Left lobe of liver (tissue), 2 donors: ENCODE data around the gene ZNF76. TPM values are rescaled to one million over a fixed set of nuclear protein-coding genes. Genes with fewer than 3 reads are reported as not detected.

ENCODE experiments used
- ATAC-seq: fragments of 200-7000 bp; cut with Tn5 transposase; one replicate; pipeline ENCODE4 v1.9.1; 2020; ENCODE audit warnings: mild to moderate bottlenecking, moderate library complexity
- DNase-seq: peaks from one replicate; pipeline ENCODE4 v3.0.0-alpha.2; 2020; ENCODE audit warnings: low spot score
- total RNA-seq: library from RNA; stranded (reverse); gene quantifications from one replicate; pipeline ENCODE4 v1.2.1, GENCODE V29; 2021
- donor health status: DM: no; HTN: no; CAD: no; lungs with moderate emphysema.
- donor health status: DM: no; HTN: yes; CAD: no.

Gene ZNF76
- total RNA-seq, 1 donor from 2014 or later, result 20.1 TPM

DNA sequence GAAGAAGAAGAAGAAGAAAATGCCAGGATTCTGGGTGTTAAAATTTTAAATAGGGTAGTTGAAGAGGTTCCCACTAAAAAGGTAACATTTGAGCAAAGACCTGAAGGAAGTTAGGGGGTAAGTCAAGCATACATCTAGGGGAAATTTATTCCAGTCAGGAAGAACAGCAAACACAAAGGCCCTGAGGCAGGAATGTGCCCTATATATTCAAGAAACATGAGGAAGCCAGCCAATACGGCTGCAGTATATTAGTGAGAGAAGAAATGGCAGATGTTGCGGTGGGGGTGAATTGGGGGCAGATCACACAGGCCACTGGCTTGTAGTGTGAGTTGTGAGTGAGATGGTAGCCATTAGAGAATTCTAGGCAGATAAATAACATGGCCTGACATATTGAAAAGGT is 6.0 kb downstream of the ZNF76 start:
- no peak for DNase-seq

DNA sequence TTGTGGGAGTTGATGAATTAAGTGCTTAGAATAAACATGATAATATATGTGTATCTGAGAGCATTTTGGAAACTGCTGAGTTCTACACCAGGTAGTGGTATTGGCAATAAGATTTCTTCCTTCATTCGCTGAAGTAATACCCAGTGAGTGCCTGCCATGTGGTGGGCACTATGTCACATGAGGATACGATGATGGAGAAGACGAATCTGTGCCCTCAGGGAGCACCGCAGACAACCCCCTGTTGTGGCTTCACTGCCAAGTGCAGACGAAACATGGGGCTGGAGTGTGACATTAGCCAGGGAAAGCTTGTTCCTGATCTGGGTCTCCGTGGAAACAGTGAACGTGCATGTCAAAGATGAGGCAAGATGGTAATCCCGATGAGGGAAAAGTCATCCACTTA is 7.9 kb downstream of the ZNF76 start:
- DNase-seq, result no peak
- ATAC-seq, result no peak

More for the DNA sequence above, 6.0 kb downstream of the ZNF76 start:
- no peak for ATAC-seq

DNA sequence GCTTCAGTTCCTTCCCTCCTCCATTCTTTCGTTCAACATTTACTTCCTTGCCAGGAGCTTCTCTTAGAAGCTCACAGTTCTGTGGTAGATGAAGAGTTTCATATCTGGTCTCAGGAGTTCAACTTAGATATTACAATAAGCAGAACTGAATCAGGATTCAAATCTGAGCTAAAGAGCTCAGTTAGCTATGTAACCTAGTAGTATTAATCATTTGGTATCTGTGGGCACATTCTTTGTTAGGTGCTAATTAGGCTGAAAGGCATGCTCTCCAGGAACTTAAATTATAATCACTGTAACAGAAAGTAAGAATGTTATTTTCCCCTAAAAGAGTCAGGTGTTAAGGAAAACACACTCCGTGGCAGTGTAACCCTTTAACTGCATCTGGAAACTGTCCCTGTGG is 8.4 kb downstream of the ZNF76 start:
- ATAC-seq (no peak), DNase-seq (no peak)

DNA sequence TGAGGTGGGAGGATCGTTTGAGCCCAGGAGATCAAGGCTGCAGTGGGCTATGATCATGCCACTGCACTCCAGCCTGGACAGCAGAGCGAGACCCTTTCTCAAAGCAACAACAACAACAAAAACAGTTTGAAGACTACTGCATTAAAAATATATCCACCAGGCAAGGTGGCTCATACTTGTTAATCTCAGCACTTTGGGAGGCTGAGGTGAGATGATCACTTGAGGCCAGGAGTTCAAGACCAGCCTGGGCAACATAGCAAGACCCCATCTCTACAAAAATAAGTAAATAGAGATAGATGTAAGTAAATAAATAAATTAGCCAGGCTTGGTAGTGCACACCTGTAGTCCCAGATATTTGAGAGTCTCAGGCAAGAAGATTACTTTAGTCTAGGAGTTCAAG is 12.5 kb downstream of the ZNF76 start:
- ATAC-seq (no peak), DNase-seq (no peak)

DNA sequence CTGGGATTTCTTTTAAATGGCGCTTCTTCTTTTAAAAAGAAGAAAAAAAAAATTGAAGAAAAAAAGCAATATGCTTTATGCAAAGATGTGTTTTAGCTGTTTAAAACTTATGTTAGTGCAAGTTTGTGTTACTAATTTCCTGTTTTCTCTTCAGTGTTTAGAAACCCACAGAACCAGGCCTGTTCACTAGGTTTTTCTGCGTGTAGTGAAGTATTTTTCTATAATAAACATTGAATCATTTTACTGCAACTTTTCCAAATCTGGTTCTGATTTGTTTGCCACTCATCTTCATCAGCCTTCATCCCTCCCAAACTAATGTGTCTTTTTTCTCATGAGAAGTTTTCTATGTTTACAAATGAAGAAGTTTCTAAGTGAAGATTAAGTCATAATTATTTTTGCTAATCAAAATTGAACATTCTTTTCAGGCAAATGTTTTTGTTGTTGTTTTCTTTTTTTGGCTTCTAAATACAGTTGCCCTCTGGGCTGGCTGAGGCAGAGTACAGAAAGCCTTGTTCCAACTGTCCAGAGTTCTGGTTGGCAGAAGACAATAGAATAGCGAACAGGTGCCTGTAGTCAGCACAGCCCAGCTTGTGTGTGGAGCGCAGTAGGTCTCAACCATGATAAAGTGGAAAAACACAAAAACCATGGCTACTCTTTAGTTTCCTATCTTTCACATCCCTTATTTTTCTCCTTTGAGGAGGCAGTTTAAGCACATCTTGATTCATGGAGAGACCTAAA is 14.5 kb downstream of the ZNF76 start:
- ATAC-seq, result no peak
- DNase-seq, result no peak

DNA sequence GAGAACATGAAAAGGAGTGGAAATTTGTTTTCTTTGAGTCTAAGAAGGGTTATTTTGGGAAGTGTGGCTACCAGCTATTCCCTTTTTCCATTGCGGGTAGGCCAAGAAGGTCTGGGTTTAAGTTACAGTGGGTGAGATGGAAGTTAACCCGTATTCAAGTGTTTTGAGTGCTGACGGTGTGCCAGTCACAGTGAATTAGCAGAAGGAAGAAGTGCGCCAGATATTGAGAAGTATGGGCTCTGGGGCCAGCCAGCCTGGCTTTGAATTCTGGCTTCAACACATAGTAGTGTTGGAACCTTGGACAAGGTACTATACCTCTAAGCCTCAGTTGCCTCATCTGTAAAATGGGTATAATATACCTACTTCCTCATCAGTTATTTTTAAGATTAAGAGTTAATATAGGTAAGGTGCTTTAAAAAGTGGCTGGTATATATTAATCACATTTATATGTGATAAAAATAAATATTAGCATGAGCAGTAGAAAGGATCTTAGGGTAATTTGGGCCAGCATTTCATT is 16.3 kb downstream of the ZNF76 start:
- no peak for ATAC-seq
- no peak for DNase-seq

DNA sequence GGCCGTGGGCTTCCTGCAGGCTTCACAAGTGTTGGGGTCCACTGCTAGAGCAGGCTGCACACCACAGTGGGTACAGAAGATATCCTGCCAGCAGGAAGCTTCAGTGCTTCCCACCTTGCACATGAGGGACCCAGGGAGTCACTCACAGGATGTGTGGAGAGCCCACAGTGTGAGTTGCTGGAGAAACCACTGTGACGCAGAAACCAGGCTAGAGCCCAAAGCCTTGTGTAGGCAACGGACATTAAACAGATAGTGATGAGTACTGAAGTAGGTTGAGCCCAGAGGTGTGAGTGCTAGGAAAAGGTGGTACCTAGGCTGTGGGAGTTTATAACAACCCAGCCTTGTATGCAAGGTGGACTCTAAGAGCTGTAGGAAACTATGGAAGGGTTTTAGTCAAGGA is 19.2 kb downstream of the ZNF76 start:
- DNase-seq, result no peak
- no peak for ATAC-seq

DNA sequence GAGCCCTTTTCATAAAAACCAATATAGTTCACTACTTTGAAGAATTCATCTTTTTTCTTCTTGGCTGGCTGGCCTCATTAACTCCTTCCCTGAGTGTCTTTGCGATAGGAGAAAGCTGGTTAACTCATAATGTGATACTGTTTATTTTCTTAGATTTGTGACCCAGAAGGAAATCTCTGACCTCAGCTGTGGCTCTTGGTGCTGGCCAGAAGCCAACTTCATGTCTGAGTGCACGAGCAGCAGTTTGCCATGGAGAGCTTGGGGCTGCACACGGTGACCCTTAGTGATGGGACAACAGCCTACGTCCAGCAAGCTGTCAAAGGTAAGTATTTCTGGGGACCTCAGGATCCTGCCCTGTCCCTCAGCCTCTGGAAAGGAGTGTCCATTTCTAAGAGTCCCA is 21.4 kb downstream of the ZNF76 start:
- ATAC-seq (no peak), DNase-seq (no peak)

DNA sequence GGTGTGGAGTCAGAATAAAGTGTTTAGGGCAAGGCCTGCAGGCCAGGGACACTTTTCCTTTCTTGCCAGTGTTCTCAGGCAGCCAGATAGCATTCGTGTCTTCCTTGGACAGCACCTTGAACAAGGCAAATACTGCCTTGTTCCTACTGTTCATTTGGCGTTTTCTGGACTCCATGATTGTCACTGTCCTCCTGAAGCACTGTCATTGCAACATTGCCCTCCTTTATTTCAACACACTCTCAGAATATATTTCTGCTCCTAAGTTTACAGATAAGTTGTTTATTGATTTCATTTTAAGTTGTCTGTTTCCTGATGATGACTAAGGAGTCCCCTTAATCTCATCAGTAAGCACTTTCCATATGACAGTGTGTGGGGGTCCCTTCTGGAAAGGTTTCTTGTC is 22.9 kb downstream of the ZNF76 start:
- no peak for DNase-seq

DNA sequence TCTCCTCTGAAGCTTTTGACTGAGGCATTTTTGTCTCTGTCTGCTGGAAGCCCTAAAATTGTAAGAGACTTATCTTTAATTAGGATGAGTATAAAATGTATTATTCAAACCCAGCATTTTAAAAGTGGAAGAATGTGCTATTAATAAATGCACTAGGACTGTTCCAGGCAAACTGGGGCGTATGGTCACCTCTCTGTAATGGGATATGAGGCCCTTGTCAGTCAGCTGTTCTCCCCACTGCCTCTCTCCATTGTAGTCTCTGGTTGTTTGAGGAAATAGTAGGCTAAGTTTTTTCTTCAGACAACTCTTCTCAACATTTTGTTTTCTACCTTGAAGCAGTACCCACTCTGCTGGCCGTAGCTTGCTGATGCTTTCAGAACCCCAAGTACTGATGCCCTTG is 23.8 kb downstream of the ZNF76 start:
- no peak for ATAC-seq

More for the DNA sequence above, 22.9 kb downstream of the ZNF76 start:
- peak; percentile 49 for ATAC-seq

DNA sequence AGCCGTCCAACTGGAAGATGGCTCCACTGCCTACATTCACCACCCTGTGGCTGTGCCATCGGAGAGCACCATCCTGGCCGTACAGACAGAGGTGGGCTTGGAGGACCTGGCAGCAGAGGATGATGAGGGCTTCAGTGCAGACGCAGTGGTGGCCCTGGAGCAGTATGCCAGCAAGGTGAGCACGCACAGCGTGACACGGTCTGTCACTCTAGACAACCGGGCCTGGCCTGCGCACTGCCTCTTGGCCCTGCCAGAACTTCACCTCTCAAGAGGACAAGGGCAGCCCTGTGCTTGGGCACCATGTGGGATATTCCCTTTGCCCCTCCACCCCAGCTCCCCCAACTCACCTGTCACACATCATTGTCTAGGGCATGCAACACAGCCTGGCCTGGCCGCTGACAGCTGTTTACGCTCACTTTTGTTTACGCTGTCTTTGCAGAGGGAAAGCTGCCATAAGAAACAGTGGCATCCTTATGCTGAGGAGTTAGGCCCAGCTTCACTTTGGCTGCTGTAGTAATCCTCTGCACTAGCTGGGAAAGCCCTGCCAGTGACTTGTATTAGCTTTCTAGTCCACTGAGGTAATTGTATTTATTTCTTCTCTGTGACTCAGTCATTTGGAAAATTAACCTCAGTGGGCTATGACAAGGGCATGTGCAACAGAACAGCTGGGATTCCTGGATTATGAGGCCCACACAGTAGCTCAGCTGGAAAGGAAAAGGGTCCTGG is 28.3 kb downstream of the ZNF76 start:
- no peak for DNase-seq
- peak; percentile 17 for ATAC-seq

More for the DNA sequence above, 23.8 kb downstream of the ZNF76 start:
- no peak for DNase-seq

DNA sequence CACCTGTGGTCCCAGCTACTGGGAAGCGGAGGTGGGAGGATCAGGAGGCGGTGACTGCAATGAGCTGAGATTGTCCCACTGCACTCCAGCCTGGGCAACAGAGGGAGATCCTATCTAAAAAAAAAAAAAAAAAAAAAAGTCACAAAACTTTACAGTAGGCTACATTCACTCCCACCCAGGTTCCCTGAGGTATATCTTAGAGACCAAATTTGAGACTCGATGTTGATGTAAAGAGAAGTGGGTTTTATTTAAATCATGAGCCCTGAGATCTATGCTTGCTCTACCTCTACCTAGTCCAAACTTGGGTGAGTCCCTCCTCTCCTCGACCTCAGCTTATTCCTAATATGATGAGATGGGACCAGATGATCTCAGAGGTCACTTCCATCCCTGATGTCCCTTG is 29.3 kb downstream of the ZNF76 start:
- no peak for DNase-seq
- ATAC-seq, result no peak

DNA sequence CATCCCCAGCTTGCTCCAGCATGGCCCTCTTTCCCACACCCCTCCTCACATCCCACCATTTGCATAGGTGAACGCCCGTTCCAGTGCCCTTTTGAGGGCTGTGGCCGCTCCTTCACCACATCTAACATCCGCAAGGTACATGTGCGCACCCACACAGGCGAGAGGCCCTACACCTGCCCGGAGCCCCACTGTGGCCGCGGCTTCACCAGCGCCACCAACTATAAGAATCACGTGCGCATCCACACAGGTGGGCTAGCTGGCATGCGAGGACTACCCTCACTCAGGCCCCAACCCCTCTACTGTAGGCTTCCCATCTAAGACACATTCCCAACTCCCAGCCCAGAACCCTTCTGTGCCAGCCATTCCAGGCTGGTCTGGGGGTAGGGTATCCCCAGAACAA is 32.0 kb downstream of the ZNF76 start:
- DNase-seq, result no peak

DNA sequence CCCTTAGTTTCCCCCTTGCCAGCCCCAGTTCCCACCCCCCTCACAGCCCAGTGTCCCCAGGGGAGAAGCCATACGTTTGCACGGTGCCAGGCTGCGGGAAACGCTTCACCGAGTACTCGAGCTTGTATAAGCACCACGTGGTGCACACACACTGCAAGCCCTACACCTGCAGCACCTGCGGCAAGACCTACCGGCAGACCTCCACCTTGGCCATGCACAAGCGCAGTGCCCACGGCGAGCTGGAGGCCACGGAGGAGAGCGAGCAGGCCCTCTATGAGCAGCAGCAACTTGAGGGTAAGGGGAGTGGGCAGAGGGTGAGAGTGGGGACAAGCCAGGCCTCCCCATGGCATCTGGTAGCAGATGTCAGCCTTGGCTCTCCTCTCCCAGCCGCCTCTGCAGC is 33.0 kb downstream of the ZNF76 start:
- ATAC-seq (no peak), DNase-seq (no peak)

More for the DNA sequence above, 32.0 kb downstream of the ZNF76 start:
- no peak for ATAC-seq

DNA sequence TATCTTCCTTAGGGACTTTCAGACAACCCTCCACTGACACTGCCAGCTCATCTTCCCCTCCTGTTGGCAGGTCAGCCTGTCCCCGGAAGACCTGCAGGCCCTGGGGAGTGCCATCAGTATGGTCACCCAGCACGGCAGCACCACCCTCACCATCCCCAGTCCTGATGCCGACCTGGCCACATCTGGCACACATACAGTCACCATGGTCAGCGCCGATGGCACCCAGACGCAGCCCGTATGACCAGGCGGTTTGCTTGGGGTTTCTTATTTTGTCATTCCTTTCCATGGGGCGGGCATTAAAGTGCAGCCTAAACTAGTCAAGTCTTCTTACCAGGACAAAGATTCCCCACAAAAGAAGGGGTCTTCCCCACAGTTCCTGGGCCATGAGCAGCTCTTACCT is 34.1 kb downstream of the ZNF76 start:
- ATAC-seq (no peak), DNase-seq (no peak)

DNA sequence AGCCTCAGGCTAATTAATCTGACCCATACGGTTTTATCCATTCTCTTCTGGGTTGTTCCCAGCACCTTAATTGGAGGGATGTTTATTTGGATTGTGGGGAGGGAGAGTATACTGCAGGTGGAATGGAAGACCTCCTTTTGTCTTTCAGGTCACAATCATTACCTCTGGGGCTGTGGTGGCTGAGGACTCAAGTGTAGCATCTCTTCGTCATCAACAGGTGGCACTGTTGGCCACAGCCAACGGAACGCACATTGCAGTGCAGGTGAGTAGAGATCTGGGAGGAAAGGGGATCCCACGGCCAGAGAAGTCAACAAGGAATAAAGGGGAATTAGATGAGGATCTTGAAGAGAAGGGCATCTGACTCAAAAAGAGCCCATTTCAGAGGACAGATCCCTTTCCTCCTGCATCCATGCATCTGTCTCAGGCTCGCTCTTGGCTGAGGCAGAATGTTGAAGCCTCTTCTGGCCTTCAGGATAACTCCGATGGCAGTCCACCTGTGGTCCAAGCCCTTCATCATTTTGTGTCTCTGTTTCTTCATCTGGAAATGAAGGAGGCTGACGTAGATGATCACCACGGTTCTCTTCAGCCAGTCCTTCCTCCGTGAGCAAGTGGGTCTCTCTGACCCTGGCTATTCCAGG is 34.9 kb downstream of the ZNF76 start:
- DNase-seq (no peak), ATAC-seq (peak; percentile 86)

DNA sequence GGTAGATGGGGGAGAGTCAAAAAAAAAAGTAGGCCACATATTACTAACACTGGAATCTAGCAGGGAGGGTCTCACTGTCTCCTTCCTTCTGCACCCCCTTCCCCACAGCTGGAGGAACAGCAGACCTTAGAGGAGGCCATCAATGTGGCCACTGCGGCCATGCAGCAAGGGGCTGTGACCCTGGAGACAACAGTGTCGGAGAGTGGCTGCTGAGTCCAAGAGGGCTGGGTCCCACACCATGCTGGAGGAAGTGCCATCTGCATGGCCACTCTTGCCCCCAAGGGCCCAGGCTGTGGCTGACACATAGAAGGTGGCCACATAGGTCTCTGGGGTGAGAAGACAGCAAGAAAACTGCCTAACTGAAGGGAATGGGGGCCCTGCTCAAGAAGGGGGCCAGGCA is 35.5 kb downstream of the ZNF76 start:
- DNase-seq (no peak), ATAC-seq (no peak)

DNA sequence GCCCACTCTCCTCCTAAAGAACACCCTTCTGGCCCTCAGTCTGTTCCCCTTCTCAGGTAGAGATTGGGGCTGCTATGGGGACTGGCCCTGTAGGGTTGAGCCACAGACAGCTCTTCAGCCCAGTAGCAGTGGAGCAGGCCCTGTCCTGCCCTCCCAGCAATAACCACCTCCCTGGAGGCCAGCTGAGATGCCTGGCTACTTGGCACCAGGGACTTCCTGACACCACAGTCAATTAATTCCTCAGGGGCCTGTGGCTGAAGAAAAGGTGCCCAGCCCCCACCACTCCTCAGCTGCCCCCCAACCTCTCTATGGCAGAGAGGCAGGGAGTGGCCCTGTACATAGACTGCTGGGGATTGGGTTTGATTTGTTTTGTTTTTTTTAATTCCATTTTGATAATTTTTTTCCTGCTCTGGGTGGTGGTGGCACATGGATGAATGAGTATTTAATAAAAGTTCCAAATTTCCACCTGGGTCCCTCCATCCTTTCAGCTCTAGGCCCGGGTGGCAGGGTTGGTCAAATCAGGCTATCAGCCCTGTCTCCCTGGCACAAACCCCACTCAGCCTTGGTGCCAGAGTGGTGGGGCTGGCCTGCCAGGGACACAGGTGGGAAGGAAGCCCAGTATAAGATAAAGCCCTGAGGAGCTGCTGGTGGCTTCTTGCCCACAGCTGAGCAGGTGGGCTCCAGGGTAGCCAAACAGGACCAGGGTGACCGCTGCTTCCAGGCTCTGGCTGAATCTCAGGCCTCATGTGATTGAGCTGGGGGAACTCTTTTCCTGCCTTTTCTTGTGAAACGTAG is 36.2 kb downstream of the ZNF76 start:
- ATAC-seq, result no peak
- no peak for DNase-seq

DNA sequence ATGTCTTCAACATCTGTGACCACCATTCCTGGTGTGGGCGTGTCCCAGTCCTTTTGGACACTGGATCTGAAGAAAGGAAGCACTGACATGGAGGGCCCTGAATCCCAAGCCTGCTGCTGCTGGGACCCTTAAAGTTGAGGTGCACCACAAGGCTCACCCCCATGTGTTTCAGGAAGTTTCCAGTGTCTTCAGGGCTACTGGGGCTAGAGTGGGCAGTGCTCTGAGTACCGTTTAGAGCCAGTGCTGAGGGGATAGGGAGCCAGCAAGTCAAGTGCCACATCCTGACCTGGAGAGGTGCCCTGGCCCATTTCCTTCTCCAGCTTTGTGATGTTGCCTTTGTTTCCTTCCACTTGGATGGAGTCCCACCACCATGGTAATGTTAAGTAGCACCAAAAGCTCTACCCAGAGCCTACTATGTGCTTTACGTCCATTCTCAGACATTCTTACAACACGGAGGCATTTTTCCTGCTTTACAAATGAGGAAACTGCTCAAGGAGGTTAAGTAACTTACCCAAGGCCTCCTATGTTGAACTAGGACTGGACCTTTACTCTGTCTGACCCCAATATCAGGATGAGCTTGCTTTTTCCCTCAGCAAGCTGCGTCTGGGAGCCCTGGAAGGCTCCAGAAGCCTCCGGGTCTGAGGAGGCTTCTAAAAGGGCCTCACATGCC is 37.5 kb downstream of the ZNF76 start:
- ATAC-seq (no peak), DNase-seq (no peak)
